ENCODE data around the gene LANCL2.

Gene LANCL2, protein sequence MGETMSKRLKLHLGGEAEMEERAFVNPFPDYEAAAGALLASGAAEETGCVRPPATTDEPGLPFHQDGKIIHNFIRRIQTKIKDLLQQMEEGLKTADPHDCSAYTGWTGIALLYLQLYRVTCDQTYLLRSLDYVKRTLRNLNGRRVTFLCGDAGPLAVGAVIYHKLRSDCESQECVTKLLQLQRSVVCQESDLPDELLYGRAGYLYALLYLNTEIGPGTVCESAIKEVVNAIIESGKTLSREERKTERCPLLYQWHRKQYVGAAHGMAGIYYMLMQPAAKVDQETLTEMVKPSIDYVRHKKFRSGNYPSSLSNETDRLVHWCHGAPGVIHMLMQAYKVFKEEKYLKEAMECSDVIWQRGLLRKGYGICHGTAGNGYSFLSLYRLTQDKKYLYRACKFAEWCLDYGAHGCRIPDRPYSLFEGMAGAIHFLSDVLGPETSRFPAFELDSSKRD

DNA sequence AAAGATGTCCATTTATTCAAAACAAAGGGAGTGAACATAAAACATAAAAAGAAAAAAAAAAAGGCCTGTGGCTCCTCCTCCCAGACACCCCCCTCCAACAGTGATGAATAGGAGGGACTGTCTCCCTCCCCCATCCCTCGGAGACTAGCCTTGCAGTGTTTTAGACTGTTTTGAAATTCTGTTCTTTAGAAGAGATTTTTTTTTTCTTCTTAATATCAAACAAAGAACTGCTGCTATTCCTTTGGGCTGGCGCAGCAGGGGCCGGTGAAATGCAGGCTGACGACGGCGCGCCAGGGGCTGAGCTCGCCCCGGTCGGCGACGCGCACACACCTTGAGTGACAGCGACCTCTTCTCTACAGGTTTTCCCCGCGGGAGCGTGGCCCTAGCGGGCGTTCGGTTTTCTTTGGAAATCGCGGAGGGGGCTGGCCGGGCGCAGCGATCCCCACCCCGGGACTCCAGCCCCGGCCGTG lies at the start of gene LANCL2:
Gene LANCL2 (plus strand): TSS at position 133 of the 470 bp plus-strand sequence. CDS start 689 bp downstream, outside the sequence.
- TF ChIP-seq GATA3 (IDR thresholded peaks at IDR 0.05; ENCODE audit: low read depth, low read length) (no peak), GATA2 (IDR thresholded peaks at IDR 0.05; ENCODE audit: low read depth, low read length) (no peak)

DNA sequence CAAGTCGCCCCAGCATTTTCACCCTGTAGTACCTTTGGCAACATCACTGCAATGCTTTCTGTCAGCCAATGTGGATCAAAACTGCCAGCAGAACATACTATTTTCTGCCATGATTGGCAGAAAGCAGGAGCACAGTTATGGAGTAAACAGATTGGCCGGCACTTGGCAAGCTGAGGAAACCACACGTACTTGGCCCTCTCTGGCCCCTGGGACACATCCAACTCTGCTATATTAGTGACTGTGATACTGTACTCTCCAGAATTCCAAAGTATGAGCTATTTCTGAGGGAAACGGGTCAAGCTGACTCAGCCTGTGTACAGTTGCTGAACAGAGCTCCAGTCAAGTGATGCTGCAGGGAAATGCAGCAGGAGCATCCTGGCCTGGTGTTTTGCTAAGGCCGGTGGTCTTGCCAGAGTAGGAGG lies 39.8 kb upstream of the LANCL2 start:
- TF ChIP-seq GATA3 (IDR thresholded peaks at IDR 0.05; ENCODE audit: low read depth, low read length): no peak
- TF ChIP-seq GATA2 (IDR thresholded peaks at IDR 0.05; ENCODE audit: low read depth, low read length): no peak

DNA sequence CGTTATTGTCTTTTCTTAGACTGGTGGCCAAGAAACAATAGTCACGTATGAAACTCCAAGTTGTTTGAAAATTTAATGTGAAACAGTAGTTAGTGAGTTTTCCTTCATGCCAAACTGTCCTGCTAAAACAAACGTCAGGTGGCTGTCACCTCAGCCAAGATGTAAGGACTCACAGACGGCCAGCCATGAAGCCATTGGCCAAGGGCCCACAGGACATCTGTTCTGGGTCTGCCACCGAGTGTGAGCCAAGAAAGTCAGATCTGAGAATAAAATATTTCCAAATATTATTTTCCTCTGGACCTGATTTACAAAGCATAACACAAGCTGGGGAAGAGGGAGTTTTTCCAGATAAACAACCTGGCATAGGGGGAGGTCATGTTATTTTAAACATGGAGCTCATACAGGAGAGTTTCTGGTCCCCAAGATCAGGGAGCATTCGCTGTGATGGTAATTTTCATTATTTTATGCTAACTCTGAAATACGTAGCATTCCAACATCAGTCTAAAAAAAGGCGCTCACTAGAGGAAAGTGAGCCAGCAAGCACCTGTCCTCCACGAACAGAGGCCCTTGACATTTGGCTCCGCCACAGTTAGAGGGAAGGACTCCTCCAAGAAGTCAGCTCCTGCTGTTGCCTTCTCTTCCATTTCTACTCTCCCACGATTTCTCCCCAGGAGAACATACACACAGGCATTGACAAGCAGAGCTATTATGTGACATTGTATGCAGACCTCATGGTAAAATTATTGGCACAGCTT lies 38.9 kb upstream of the LANCL2 start:
- TF ChIP-seq GATA3 (IDR thresholded peaks at IDR 0.05; ENCODE audit: low read depth, low read length): no peak
- no peak for TF ChIP-seq GATA2 (IDR thresholded peaks at IDR 0.05; ENCODE audit: low read depth, low read length)

DNA sequence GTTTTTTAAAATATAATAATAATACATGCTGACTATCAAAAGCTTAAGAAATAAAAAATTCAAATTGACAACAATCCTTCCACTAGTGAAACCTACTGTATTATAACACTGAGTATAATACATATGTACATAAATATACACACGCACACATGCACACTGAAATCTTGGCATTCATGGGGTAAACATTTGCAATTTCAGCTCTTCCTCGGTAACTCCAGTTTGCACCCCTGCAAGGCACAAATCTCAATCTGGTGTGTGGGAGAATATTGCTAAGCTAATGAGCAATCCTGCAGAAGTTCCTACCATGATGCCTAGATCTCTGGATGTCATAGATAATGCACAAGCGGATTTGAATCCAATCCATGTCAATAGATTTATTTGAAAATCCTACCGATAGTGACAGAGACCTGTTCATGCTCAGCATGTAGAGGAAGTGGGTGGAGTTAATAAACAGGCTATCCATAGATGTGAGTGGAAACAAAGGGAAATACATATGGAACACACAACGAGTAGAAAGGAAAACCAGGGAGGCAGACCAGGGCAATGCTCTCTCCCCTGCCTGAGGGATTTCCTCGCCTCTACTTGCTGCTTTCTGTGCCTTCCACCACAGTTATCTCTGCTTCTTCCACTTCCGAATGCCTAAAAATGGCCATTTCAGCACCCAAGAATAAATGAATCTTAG lies 38.1 kb upstream of the LANCL2 start:
- no peak for TF ChIP-seq GATA3 (IDR thresholded peaks at IDR 0.05; ENCODE audit: low read depth, low read length)
- no peak for TF ChIP-seq GATA2 (IDR thresholded peaks at IDR 0.05; ENCODE audit: low read depth, low read length)

DNA sequence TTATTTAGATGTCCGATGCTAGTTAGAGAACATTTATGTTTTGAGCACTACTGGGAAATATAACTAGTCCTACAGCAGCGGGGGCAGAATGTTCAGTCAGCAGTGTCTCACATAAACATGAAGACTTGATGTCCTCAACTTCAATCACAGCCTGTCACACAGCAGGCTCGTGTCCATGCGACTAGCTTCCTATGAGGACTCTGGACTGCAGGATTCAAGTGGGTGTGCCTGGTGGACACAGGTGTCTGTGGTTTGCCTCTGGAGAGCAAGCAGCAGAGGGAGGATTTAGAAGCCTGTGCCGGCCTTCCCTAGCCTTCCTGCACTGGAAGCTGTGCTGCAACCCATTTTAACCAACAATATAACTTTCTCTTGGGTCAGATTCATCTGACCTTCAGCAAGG lies 30.0 kb upstream of the LANCL2 start:
- no peak for TF ChIP-seq GATA3 (IDR thresholded peaks at IDR 0.05; ENCODE audit: low read depth, low read length)
- TF ChIP-seq GATA2 (IDR thresholded peaks at IDR 0.05; ENCODE audit: low read depth, low read length): no peak

DNA sequence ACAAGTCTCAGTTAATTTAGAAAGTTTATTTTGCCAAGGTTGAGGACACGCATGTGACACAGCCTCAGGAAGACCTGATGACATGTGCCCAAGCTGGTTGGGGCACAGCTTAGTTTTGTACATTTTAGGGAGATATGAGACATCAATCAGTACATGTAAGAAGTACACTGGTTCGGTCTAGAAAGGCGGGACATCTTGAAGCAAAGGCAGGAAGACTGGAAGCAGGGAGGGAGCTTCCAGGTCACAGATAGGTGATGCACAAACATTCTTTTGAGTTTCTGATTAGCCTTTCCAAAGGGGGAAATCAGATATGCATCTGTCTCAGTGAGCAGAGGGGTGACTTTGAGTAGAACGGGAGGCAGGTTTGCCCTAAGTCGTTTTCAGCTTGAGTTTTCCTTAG lies 29.4 kb upstream of the LANCL2 start:
- TF ChIP-seq GATA3 (IDR thresholded peaks at IDR 0.05; ENCODE audit: low read depth, low read length): no peak

DNA sequence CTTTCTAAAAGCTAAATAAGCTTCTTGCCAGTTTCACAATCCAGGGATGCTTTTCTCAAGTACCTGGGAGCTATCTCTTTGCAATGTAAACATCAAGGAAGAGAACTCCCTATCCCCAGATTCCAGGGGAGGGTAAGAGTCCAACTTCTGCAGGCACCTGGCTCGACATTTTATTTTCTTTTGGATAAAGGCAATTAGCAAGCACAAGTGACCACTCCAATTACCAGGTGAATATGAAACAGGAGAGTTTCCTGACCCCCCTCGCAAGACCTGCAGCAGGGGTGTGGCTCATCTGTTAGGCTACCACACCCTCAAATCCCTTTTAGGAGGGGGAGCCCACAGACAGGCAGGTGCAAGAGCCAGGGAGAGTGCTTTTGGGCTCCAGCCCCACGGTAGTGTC lies 28.6 kb upstream of the LANCL2 start:
- TF ChIP-seq GATA2 (IDR thresholded peaks at IDR 0.05; ENCODE audit: low read depth, low read length): no peak

DNA sequence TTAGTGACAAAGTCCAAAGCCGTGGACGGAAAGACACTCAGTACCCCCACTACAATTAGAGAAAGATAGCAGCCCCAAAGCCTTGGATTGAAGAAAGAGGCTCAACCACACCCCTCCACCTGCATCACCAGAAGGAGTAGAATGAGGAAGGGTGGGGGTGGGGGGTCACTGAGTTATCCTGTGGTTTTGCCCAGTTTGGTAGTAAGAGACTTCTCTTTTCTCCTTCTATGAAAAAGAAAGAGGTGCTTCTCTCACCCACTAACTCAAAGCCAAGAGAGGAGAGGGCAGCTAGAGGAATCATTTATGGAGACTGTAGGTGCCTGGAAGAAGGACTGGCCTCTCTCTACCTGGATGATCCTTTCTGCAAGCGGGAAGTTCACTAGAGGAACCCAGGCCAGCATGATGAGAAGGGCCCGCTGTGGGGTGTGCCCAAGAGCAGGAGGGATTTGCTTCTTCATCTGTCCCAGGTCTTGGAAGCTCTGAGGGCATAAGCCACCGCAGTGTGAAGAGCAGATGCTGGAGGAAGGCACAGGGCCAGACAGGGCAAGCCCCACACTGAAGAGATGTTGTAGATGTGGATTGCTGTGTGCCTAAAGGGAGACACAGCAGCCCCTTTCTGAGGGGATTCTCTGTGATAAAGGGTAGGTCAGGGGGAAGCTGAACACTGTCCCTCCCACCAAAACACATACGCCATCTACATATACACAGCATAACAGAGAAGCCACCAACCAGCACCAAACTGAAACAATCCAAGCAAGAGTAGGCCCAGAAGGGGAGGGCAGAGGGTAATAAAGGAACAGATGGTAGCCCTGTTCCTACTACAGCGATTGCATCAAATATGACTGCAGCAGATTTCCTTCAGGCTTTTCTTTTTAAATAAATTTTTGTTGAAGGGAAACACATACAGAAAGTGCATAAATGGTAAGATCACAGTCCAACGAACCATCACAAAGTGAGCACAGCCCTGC lies 25.8 kb upstream of the LANCL2 start:
- TF ChIP-seq GATA2 (IDR thresholded peaks at IDR 0.05; ENCODE audit: low read depth, low read length) (no peak), GATA3 (IDR thresholded peaks at IDR 0.05; ENCODE audit: low read depth, low read length) (no peak)

DNA sequence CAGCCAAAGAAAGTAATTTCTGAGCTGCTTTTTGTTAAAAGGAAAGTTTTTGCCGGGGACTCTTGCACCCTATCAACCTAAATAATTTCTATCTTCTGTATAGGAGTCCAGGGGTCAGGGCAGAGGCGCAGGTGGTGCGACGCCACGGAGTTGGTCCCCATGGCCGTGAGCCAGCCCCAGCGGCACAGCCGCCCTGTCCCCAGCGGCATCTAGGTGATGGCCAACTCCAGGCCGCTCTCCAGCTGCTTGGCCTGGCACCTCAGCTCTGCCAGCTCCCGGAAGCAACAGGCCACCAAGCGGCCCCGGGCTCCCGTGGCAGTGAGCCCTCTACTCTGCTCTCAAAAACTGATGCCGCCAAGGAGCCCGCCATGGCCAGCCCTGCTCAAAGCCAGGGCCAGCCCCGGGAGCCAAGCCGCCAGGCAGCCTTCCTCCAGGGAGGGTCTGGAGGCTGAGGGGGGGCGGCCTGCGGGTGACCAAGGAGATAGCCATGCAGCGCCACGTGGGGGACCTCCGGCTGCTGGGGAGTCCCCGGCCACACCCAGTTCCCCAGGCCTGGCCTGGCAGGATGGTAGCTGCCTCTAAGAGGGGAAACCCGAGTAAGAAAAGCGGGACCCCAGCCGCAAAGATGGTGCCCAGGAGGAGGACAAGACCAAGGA lies 22.8 kb upstream of the LANCL2 start:
- TF ChIP-seq GATA2 (IDR thresholded peaks at IDR 0.05; ENCODE audit: low read depth, low read length): no peak
- no peak for TF ChIP-seq GATA3 (IDR thresholded peaks at IDR 0.05; ENCODE audit: low read depth, low read length)

DNA sequence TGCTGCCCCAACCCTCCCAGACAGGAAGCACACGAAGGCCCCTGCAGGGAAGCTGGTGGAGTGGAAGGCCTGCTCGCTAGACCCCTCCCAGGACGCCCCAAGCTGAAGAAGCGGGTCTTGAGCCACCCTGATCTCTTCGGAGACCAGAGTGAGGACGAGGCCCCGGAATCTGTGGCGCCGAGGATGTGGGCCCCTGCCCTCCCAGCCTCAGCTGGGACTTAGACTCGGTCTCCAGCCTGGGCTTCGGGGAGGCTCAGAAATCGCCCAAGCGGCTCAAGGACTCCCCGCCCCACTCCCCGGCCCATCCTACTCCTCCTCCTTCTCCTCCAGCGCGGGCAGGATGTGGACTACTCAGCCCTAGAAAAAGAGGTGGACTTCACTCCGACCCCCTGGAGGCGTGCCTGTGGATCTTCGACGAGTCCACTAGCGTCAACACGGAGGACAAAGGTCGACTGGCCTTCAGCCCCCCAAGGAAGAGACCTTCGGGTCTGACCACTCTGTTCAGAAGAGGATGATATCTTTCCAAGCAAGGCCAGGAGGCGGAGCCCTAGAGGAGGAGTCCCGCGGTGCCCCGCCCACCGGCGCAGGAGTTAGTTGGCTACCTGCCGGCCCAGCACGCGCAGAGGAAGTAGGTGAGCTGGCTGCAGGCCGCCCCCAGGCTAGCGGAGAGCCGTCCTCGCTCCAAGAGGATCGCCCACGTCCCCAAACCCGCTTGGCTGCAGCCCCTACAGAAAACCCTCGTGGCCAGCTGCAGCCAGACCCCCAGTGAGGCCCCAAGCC lies 21.9 kb upstream of the LANCL2 start:
- TF ChIP-seq GATA2 (IDR thresholded peaks at IDR 0.05; ENCODE audit: low read depth, low read length) (no peak), GATA3 (IDR thresholded peaks at IDR 0.05; ENCODE audit: low read depth, low read length) (no peak)

DNA sequence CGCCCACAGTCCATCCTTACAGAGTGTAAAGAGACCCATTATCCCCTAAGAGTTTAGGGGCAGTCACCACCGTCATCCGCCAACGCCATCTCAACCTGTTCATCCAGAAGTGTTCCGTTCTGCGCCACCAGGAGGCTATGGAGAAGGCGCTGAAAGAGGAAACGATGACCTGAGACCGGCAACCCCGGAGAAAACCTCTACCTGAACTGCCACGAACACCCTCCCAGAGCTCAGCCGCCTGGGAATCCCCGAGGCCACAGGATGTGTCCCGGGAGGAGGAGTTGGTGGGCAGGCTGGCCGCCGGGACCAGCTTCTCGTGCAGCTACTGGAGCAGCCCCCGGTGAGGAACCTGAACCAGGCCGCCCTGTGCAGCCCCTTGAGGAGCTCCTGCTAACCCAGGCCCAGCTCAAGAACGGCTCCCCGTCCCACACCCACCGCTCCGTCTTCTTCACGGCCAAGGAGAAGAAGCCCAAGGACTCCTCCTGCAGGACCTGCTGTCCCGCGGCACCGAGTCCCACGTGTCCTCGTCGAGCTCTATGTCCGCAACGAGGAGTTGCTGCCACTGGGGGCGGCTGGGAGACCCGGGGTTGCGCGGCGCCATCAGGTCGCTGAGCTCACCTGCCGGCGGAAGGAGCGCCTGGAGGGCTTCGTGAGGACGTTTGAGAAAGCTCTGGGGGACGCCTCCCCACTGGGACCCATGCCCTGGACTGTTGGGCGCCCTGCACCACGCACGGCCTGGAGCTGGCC lies 21.1 kb upstream of the LANCL2 start:
- TF ChIP-seq GATA3 (IDR thresholded peaks at IDR 0.05; ENCODE audit: low read depth, low read length) (no peak), GATA2 (IDR thresholded peaks at IDR 0.05; ENCODE audit: low read depth, low read length) (no peak)

Measured in SH-SY5Y (cell line).